H1 (cell line): ENCODE data around the gene P2RX1. TPM values are rescaled to one million over a fixed set of nuclear protein-coding genes. Genes with fewer than 3 reads are reported as not detected.

Experiments
- CBX8 ChIP-seq: fragments of 300-800, 300-1000 bp; sonication (generic); IDR thresholded peaks from 2 replicates; pipeline ENCODE4 v1.7.1; 2016; ENCODE audit warnings: low read depth, low read length, borderline replicate concordance
- SP4 ChIP-seq: IDR thresholded peaks from 2 replicates; pipeline ENCODE4 v1.6.1; 2012; ENCODE audit warnings: low read length, inconsistent platforms
- SUZ12 ChIP-seq: fragments of 200-600 bp; sonication (generic); IDR thresholded peaks from 2 replicates; pipeline ENCODE4 v1.6.1; 2012; ENCODE audit warnings: mild to moderate bottlenecking, inconsistent platforms, low read length, moderate library complexity, mixed read lengths
- TCF12 ChIP-seq: IDR thresholded peaks from 2 replicates; pipeline ENCODE4 v1.6.1; 2011; ENCODE audit warnings: low read depth, mild to moderate bottlenecking, low read length
- polyA plus RNA-seq, 7 experiments: library from polyadenylated mRNA; depleted of rRNA in 3 of 7; stranded (reverse) in 5 of 7; unstranded in 2 of 7; fragments of >200 nt in 5 of 7; fragments of 200-250 nt in 2 of 7; gene quantifications; 1 replicate in 5 of 7; 2 replicates in 1 of 7; 4 replicates in 1 of 7; pipeline versions ENCODE4 v1.2.1 to v1.2.3, GENCODE V29; 2011 to 2013; ENCODE audit warnings: missing spikeins in 2 of 7, mixed read lengths in 2 of 7
- total RNA-seq: library from RNA; stranded (reverse); fragmentation: NEBNext Ultra II Directional; extraction: Animal tissue kit (Norgen Biotek cat#: 25700); gene quantifications from 2 replicates; pipeline ENCODE4 v1.2.1, GENCODE V29; 2021

The P2RX1 gene
- total and polyA plus RNA-seq, 2 of the 8 experiments (the other 6 are each of a cell fraction or from before 2014, with no cell fraction given), result 0.45 to 1.1 TPM

- TF ChIP-seq TCF12, result no peak
- TF ChIP-seq CBX8, result no peak
- no peak for TF ChIP-seq SUZ12
- TF ChIP-seq SP4, result no peak
- TF ChIP-seq, all 59 proteins: peak for 0
These were observed 37.3 kb upstream of the P2RX1 start (continued) for GRCh38 chr17:3953542-3953941.
